ENCODE results near the gene TXNRD2.

Gene TXNRD2

DNA sequence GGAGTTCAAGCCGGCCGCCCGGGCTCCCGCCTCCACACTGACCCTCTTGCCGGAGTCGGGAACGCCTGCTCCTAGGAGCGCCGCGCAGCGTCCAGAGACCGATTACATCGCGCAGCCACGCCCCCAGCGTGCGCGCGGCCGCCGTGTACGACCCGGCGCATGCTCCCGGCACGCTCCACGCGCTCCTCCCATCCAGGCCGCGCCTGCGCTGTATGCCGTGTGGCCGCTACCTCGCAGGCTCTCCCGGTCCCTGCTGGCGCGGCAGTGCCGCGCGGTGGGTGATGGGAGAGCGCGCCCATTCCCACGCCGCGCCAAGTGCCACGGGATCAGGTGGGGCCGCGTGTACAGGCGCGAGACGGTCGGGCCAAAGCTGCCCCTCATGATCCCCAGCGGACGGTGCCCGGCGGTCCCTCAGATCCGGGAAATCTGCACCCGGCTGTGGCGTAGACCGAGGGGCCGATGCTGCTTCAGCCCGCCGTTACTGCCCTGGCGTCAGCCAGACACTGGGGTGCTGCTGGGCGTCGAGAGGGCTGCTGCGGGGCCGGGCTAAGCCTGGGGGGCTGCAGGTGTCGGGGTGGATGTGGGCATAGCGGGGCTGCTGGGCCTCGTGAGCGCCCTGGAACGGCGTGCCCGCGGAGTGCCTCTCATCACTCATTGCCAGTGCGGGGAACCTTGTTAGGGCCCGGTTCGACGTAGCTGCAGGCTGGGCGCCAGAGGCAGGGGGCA, 86.7 kb downstream of the TXNRD2 start, which contains the start of the genes GNB1L and RTL10:
Gene GNB1L, minus strand, starts transcription at position 97 of the 726 bp plus-strand sequence. CDS start 33,519 bp downstream, outside the sequence.
Gene RTL10, minus strand, starts transcription at position 97 of the 726 bp plus-strand sequence. CDS start 2,613 bp downstream, outside the sequence.
- peak; percentile 59 for DNase-seq

DNA sequence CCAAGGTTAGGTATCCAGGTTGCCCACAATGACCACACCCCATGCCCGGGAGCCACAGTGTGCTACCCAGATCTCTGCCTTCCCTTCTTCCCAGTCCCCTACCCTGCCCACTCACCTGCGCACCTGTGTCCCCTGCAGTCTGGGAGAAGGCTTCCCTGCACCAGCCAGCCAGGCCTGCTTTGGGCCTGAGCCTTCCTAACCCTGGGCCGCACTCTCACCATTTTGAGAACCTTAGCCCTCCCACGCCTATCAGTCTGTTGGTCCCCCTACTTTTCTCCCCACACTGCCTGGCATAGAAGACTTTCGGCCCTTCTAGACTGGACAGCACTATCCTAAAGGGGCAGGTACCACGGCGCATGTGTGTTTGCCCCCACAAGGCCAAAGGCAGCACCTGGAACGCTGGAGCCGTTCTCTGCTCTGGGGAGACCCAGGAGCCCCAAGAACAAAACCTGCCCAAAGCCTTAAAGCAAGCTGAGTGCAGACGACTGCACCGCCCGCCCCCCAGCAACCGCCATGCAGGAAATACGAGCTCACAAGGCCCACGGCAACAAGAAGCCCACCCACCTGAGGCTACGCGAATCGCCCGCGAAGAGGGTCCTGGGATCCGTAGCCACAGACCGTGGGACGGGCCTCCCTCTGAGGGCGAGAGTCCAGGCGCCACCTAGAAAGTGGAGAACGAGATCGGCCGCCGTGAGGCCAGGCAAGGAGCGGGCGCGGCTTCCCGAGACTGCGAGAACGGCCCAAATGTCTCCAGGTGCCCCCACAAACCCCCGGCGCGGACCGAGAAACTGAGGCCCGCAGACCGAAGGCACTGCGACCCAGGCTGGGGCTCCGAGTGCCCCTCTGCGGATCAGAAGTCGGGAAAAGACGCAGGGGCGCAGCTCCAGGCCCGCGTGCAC, 87.5 kb downstream of the TXNRD2 start:
- no peak for DNase-seq

DNA sequence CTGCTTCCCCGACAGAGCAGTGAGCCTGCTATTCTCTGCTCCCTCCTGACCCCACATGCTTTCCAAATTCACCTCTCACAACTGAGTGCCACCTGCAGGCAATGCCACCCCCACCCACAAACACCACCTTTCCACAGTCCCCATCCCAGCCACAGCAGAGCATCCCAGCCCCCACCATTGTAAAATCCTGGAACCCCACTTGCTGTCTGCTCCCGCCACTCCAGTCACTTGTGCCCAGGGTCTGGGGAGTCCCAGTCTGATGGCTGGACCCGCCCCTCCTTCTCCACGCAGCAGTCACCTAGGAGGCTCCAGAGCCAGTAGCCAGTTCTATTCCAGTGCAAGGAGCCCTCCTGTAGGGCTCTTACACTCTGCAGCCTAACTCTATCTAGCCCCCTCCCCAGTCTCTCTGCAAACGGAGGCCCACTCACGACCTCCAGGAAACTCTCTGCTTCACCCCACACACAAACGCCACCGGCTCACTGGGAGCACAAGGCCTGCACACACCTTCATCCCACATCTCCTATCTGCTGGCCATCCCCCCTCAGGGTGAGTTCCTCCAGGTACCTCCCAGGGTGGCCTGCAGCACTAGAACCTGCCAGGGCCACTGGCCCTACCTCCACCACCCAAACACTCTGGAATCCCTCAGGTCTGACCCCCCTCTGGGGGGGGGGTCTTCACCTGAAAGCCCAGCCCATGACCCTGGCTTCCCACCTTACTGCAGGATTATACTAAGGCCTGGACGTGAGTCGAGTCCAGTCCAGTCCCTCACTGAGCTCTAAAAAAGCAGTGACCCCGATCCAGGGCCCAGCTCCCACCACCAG, 88.3 kb downstream of the TXNRD2 start:
- DNase-seq = no peak

DNA sequence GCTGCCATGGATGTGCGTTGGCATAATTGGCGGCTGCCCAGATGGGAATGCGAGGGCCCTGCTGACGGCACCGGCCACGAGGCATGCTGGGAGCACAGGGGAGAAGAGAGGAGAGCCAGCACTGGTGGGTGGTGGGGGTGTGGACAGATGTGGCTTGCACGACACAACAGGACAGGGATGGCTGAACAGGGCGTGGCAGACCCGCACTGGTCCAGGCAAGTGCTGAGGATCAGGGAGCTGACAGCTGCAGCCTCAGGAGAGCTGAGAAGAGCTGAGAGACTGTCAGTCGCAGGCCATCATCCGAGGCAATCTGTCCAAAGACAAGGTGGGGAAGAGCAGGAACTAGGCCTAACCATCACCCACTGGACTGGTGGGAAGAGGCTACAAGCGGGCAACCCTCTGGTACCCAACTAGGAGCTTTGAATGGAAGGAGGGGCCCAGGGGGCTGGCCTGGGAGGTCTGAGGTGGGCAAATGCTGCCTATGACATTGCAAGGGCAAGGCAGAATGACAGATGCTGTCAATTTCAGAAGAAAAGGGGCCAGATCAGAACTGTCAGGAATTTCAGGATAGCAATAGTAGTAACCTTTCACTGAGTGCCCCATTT, 89.3 kb downstream of the TXNRD2 start:
- no peak for DNase-seq

DNA sequence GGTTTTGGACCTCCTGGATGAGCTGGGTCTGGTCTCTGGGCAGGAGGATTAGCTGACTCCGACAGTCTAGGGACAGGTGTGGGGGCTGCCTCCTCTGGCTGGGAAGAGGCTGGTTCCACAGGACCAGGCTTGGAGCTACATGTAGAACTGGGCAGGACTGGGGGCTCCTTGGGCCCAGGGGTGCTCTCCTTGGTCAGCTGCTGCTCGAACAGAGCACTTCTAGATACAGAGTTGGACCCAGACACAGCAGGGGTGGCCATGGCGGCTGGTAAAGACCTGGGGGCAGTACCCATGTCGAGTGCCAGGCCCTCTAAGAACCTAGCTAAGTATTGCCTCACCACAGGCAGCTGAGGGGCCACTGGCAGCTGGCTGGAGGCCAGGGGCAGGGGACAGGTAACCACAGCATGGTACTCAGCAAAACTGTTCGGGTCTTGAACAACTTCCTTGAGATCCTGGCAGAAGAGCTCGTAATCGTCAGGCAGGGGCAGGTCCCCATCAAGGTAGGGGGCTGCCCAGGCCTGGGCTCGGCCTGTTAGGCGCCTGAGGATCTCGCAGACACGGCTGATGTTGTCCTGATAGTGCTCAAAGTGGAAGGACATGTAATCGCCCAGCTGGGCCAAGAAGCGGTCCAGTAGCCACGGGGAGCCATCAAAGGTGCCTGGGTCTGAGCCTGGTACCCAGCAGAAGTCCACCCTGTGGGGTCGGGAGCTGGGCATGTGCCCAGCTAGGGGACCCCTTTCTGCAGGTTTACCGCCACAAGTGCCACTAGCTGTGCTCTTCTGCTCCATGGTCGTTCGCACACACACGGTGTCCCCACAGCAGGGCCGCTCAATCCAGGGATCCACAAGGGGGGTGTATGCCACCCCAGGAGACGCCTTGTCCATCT, 90.1 kb downstream of the TXNRD2 start:
- DNase-seq = no peak

DNA sequence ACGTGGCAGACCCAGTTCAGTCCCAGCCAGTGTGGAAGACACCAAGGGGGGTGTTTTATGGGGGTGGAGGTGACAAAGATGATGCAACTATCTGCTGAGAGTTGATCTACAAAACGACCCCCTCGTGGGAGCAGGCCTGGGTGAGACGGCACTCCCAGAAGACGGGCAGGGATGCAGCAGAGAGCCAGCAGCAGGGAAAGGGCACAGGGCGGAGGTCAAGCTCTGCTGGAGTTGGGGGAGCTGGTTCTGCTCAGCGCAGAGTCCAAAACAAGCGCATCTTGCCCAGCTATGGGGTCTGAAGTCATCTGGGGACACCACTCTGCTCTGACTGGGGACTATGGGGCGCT, 90.9 kb downstream of the TXNRD2 start:
- no peak for DNase-seq

DNA sequence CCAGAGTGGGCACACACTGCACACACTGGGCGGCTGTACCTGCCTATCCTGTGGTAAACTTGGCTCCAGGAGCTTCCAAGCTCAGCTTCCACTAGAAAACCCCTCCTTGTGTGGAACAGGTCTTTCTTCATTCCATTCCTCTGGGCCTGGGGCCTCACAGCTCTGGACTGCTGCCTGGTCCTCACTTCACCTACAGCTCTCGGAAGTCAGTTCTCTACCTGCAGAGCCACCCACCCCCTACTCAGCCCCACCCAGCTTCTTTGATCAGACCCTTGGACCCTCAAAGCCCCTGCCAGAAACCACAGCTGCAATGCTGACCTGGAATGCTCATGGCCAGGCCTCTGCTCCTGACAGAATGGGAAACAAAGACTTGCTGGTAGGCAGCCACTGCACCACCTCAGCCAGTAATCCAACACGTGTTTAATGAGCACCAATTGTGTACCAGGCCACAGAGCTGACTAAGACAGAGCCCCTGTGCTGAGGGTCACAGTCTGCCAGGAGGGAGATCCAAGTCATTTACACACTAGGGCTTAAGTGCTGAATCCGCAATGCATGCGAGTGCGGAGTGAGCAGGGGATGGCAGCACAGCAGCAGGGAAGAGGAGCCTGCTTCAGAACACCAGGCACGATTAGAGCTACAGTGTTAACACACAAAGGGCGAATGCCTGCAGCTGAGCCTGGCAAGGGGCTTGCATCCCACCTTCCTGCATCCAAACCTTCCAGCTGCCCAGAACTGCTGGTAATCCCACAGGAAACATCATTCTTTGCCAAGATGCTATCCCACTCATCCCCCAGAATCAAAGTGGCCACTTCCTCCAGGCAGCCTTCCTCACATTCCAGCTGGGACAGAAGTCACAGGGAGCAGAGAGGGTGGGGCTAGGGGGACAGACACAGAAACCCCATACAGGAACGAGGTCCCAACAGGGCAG, 91.5 kb downstream of the TXNRD2 start:
- no peak for DNase-seq

DNA sequence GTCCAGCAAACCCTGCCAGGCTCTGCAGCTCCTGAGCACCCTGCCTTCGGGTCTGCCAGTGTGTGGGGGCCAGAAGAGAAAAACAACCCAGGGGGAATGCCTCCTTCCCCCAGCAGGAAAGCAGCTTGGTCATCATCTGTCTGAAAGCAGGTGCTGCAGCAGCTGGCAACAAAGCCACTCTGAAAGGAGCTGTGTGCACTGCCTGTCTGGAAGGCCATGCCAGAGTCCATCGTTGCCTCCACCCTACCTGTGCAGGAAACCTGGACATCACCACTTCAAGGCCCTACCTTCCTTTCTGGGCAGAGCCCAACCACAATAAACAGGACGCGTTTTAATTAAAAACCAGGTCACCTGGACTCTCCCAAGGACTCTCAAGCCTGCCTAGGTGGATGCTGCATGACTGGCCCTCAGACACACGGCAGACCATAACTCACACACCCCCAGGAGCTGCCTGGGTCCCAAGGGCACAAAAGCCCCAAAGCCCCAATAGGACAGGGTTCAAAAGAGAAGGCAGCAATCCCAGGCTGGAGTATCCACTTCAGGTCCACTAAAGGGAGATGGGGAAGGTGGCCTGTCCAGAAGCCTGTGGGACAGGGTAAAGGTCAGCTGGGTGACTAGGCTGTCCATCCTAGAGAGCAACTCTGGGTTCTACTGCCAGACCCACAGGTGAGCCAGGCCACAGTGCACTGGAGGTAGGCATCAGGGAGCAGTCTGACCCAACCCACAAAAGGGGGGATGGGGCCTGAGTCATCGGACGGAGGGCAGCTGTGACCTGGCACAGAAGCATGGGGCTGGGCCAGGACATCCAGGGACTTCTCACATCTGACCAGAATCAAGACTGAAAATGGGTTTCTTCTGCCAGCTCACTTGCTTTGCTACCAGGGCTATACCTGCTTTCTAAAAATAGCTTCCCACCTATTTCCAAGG, 93.1 kb downstream of the TXNRD2 start:
- DNase-seq = no peak

DNA sequence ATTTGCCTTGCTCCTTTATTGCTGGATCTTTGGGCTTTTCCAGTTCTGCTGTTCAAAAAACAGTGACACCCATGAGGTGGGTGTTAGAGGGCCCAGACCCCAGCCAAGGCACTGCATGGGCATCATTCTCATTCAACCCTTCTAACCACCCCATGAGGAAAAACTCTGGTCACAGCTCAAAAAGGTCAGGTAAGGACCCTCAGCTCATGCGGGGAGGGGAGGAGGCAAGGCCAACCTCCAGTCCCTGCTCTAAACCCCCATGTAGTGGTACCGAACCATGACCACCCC, 94.3 kb downstream of the TXNRD2 start:
- no peak for DNase-seq

DNA sequence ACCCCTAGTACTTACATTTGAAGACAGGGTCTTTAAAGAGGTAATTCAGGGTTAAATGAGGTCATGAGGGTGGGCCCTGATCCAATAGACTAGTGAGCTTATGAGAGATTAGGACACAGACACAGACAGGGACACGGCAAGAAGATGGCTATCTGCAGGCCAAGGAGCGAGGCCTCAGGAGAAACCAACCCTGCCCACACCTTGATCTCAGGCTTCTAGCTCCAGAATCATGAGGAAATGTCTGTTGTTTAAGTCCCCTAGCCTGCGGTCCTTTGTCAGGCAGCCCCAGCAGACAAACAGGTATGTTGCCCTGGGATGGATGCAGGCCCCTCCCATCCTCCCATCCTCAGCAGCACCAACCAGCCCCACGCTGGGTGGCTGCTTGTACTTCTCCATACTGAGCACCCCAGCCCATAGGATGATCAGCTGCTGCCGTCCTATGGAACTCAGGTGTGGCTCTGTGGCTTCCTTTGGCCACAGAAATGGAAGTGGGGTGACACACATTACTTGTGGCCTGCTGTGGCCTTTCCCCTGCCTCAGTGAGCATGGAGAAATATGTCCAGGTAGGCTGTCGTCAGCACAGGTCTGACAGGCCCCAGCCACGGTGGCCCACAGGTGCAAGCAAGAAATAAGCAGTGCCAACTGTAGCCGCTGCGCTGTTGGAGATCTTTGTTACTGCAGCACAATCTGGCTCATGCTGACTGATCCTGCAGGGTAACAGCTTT, 94.8 kb downstream of the TXNRD2 start:
- no peak for DNase-seq

DNA sequence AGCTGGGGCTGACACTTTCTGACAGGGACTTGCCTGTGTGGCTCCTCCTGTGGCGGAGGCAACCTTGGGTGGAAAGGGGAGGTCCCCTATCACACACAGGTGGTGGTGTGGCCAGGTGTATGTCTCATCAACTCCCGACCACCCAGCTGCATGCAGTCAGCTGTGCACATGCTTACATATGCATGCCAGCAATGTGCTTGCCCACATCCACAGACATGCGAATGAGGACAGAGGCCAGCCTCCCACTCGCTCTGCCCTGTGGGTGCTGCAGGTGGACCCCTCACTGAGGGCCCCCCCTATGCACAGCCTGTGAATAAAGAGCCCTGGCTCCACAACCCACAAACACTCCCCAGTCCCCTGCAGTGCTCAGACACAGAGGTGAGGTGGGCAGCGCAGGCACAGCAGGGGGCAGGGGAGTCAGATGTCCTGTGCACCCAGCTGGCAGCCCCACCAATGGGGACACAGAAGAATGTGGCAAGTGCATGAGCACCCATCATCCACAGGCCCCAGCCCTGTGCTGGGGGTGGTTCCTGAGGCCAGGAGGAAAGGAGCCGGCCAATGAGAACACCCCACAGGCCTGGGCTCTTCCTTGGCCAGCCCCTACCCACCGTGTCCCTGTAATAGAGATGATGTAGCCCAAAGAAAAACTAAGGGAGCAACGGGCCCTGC, 96.4 kb downstream of the TXNRD2 start:
- DNase-seq = no peak

DNA sequence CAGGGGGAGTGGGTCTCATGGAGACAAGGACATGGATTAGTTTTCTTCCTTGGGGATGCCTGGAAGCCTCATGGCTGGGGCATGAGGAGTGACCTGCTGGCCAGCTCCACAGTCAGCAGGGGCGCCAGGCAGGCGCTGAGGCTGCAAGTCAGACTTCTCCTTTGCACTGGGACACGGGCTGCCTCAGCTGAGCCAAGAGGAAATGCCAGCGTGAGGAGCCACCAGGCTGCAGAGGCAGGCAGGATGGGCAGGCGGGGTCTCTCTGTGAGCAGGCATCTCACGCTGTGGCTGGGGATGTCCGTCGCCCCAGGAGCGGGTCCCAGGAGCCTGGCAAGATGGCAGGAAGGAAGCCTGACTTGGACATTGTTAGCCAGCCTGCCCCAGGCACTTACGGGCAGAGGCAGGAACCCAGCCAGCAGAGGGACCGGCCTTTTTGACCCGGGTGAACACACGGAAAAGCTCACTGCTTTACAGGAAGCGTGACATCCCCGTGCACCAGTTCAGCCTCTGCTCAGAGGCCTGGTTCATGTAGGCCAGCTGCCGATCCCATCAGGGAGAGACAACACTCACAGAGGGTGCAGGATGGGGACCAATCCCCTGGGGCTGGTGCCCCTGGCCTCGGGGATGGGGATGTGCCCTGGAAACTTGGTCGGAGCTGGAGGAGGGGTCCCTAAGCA, 97.1 kb downstream of the TXNRD2 start:
- DNase-seq = no peak

DNA sequence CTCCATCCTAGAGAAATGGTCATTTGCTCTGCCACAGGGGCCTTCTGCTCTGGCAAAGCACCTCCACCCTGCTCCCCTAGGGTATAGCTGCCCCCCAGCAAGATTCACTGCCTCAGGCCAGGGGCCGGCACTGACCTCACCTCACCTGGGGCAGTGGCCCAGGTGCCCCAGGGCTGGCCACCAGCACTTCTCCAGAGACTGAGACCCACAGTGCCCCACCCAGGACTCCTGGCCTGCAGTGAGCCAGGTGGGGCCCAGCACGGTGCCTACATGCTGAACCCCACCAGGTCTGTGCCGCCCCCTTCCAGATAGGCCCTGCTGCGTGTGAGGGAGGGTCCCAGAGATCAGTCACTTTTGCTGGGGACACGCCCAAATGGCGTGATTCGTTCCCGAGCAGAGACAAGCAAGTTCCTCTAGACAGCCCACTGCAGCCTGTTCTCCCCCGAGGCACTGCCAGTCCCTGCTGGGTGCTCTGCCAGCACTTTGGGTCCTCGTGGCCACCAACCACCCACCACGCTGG, 97.7 kb downstream of the TXNRD2 start:
- no peak for DNase-seq

DNA sequence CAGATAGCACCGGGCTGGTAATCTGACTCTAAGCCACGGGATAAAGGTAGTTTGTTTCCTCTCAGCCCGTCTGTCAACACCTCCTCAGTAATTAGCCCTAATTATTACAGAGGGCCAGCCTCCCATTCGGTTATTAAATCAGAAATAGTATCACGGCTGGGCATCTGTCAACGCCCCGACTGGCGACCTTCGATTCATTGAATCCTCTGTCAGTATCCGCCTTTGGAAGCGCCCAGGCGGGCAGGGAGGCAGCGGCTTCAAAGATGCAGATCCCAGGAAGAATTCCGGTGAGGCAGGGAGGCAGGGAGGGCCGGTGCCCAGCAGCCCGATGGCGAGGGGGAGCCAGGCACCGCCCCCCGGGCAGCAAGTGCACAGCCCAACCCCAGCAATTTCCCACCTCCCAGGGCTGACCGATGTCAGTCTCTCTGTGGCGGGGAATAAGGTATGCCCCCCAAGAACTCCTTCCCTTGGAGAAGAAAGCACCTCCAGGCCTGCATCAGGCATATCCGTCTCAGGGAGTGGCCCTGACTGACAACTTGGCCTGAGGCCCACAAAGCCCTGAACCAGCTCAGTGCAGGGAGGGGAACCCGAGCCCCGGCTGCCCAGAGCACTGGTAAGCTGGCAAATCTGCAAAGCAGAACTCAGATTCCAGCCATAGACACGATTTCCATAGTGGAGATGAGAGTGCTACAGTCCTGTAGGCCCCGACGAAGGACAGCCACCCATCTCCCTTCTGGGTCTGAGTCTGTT, 98.3 kb downstream of the TXNRD2 start:
- no peak for DNase-seq

DNA sequence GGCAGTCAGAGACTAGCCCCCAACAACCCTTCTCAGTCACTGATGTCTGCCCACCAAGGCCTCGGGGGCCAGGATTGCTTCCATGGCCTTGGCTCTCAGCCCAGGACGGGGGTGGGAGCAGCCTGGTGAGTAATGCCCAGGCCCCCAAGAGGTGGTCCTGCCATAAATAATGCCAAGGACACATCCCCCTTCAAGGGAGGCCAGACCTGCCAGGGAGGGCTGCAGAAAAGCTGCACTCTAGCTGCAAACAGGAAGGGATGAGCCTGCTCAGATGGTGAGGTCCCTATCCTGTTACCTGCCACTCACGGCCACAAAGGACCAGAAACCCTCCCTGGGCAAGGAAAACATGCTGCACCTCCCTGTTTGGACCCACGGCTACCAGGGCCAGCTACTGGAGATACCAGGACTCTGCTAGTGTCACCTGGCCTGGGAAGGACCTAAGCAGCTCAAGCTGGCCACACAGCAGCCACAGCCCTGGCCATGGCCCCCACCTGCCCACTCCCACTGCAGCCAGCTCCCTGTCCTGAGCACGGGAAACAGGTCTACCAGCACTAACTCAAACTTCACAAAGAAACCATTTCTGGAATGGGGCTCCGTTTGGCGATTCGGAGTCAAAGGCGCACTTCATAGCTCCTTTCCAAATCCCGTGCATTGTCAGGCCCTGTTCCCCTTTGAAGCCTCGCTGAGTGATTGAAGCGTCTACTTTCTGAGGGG, 99.1 kb downstream of the TXNRD2 start:
- no peak for DNase-seq
